Peyer's patch (tissue), 4 donors: ENCODE measurements around the gene LPAR2. TPM values are rescaled to one million over a fixed set of nuclear protein-coding genes. Genes with fewer than 3 reads are reported as not detected.
A peak's percentile ranks its signal among the peaks of the same experiment; 100 is the strongest.

Experiments used
- DNase-seq, 3 donors: peaks; one replicate each; pipeline ENCODE4 v3.0.0-alpha.2; 2017 to 2019
- H3K27ac ChIP-seq, 4 donors: fragments of 200-600 bp; sonication (generic); one replicate each; pipeline ENCODE4 v1.5.1; 2016 to 2019
- H3K27me3 ChIP-seq, 2 donors: fragments of 200-600 bp; sonication (generic); one replicate each; pipeline ENCODE4 v1.5.1; 2019
- H3K36me3 ChIP-seq, 3 donors: fragments of 200-600 bp; sonication (generic); one replicate each; pipeline ENCODE4 v1.5.1; 2016 to 2019
- H3K4me1 ChIP-seq, 4 donors: fragments of 200-600 bp; sonication (generic); one replicate each; pipeline ENCODE4 v1.5.1; 2016 to 2019
- H3K4me3 ChIP-seq, 4 donors: fragments of 200-600 bp; sonication (generic); 1 replicate in 3 of 4; 2 replicates in 1 of 4; pipeline ENCODE4 v1.5.1; 2016 to 2019; ENCODE audit warnings: mild to moderate bottlenecking in 1 of 4
- H3K9me3 ChIP-seq, 4 donors: fragments of 200-600 bp; sonication (generic); one replicate each; pipeline ENCODE4 v1.5.1; 2016 to 2019; ENCODE audit warnings: mild to moderate bottlenecking in 1 of 4
- POLR2A ChIP-seq, 2 donors: fragments of 450-650 bp; IDR thresholded peaks; one replicate each; pipeline ENCODE4 v1.5.1; 2017; ENCODE audit warnings: antibody characterized with exemption in 2 of 2, mild to moderate bottlenecking in 2 of 2, moderate library complexity in 2 of 2
- total RNA-seq, 4 donors: library from RNA; depleted of rRNA; stranded (reverse); fragments of >200 nt; gene quantifications; one replicate each; pipeline ENCODE4 v1.1.0, GENCODE V29; 2016
- TF ChIP-seq, protein P1 (sequence below), 6 experiments: fragments of 450-650 bp in 4 of 6; fragments of 200-600 bp in 2 of 6; sonication (generic) in 1 of 6; IDR thresholded peaks; one replicate each; pipeline ENCODE4 v1.5.1; 2017 to 2019; ENCODE audit warnings: antibody characterized with exemption in 6 of 6, mild to moderate bottlenecking in 3 of 6, moderate library complexity in 1 of 6

Gene LPAR2
- total RNA-seq = 10 to 100 TPM; 14.9 to 44.2 (median 34.6) TPM

DNA sequence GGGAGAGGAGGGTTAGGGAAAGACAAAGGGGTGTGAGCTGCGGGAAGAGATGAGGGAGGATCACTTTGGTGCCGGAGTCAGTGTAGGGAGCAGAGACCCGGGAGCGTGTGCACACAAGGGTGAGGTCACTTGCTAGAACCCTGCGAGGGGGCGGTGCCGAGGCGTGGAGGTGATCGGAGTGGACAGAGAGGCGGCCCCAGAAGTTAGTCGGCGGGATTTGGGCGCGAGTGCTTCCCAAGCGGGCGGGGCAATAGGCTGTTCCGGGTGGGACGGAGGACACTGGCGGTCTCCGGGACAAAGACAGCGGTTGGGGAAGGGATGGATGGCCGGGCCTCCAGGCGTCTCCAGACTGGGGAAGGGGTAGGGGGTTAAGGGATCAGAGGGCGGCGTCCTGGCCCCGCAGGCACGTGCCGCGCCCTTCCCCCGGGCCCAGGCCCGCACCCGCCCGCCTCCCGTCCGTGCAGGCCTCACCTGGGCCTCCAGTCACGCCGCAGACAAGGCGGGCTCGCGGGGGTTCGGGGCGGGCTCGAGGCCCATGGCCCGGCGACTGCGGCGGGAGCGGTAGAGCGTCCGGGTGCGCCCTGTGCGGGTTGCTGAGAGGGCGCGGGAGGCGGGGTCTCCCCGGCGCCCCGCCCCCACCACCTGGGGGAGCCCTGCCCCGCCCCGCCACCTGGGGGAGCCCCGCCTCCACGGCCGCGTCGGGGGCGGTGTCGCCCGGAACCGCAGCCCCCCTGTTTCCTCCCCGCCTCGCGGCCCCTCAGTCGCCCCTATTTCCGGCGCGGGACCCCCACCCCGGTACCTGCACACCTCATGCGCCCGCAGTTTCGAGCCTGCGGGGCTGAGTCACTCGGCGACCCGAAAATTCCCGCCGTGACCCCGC lies at the start of gene LPAR2:
Gene LPAR2 (minus strand): TSS at position 600 of the 880 bp plus-strand sequence. CDS start 945 bp downstream, outside the sequence.
- DNase-seq = peak; percentile 83 to 90 (median 84)
- Histone ChIP-seq H3K4me1 (peaks cover 0 to 11% (median 3%) of the 10 kb centered on the region in 4 donors), H3K9me3 (no peaks in the 10 kb centered on the region), H3K27ac (peak within 1 kb of the TSS; percentile 81 to 93 (median 86)), H3K36me3 (no peaks in the 10 kb centered on the region), H3K4me3 (peak within 1 kb of the TSS; percentile 58 to 88 (median 78)), H3K27me3 (no peaks in the 10 kb centered on the region)
- TF ChIP-seq POLR2A (IDR thresholded peaks at IDR 0.05) = peak; percentile 40 to 44
- TF ChIP-seq, protein P1, sequence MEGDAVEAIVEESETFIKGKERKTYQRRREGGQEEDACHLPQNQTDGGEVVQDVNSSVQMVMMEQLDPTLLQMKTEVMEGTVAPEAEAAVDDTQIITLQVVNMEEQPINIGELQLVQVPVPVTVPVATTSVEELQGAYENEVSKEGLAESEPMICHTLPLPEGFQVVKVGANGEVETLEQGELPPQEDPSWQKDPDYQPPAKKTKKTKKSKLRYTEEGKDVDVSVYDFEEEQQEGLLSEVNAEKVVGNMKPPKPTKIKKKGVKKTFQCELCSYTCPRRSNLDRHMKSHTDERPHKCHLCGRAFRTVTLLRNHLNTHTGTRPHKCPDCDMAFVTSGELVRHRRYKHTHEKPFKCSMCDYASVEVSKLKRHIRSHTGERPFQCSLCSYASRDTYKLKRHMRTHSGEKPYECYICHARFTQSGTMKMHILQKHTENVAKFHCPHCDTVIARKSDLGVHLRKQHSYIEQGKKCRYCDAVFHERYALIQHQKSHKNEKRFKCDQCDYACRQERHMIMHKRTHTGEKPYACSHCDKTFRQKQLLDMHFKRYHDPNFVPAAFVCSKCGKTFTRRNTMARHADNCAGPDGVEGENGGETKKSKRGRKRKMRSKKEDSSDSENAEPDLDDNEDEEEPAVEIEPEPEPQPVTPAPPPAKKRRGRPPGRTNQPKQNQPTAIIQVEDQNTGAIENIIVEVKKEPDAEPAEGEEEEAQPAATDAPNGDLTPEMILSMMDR (IDR thresholded peaks at IDR 0.05) = peak in 2 of 6 experiments; percentile 28 to 36

DNA sequence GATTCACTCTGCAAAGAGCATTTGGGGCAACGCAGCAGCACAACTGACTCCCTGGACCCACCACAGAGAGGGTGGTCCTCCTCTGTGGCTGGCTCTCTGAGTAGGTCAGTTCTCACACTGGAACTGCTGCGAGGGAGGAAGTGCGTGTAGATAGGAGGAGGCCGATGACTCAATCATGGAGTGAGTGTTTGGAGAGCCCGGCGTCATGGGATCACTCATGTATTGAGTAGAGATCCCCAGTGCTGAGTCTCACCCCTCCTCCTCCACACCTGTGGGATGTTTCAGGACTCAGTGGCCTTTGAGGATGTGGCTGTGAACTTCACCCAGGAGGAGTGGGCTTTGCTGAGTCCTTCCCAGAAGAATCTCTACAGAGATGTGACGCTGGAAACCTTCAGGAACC lies 49.6 kb upstream of the LPAR2 start:
- DNase-seq = peak in 1 of 3 donors; percentile 13
- H3K4me1 ChIP-seq = no peaks in the 10 kb centered on the region
- peaks cover 0 to 89% (median 0%) of the 10 kb centered on the region in 3 donors for H3K36me3 ChIP-seq
- no peak overlapping the region for H3K4me3 ChIP-seq
- TF ChIP-seq, protein P1 (IDR thresholded peaks at IDR 0.05) = no peak
- no peak for TF ChIP-seq POLR2A (IDR thresholded peaks at IDR 0.05)
- no peak overlapping the region for H3K27ac ChIP-seq
- no peaks in the 10 kb centered on the region for H3K27me3 ChIP-seq
- peaks cover 0 to 46% (median 11%) of the 10 kb centered on the region in 4 donors for H3K9me3 ChIP-seq

DNA sequence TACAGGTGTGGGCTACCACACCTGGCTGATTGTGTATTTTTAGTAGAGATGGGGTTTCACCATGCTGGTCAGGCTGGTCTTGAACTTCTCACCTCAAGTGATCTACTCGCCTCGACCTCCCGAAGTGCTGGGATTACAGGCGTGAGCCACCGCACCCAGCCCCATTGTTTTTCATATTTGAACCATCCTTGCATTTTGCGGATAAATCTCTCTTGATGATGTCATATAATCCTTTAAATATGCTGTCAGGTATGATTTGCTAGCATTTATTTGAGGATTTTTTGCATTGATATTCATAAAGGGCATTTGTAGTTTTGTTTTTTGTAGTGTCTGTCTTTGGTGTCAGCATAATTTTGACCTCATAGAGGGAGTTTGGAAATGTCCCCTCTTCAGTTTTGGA lies 46.3 kb upstream of the LPAR2 start:
- peaks cover 0 to 24% (median 2%) of the 10 kb centered on the region in 4 donors for H3K9me3 ChIP-seq

DNA sequence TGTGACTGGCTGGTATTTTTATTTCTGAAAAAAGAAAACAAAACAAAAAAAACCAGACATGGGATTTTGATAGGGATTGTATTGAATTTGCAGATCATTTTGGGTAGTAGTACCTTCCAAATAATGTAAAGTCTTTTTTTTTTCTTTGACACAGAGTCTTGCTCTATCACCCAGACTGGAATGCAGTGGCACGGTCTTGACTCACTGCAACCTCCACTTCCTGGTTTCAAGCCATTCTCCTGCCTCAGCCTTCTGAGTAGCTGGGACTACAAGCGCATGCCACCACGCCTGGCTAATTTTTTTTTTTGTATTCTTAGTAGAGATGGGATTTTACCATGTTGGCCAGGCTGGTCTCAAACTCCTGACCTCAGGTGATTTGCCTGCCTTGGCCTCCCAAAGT lies 44.8 kb upstream of the LPAR2 start:
- H3K4me3 ChIP-seq = no peak overlapping the region
- no peak overlapping the region for H3K27ac ChIP-seq
- no peaks in the 10 kb centered on the region for H3K27me3 ChIP-seq
- peaks cover 0 to 58% (median 0%) of the 10 kb centered on the region in 3 donors for H3K36me3 ChIP-seq
- peak in 1 of 3 donors; percentile 24 for DNase-seq
- H3K4me1 ChIP-seq = peaks cover 0 to 8% (median 1%) of the 10 kb centered on the region in 4 donors
- peaks cover 0 to 11% (median 0%) of the 10 kb centered on the region in 4 donors for H3K9me3 ChIP-seq
- TF ChIP-seq POLR2A (IDR thresholded peaks at IDR 0.05) = no peak
- TF ChIP-seq, protein P1 (IDR thresholded peaks at IDR 0.05) = no peak

More for the DNA sequence above, 46.3 kb upstream of the LPAR2 start:
- TF ChIP-seq, protein P1 (IDR thresholded peaks at IDR 0.05) = no peak
- no peak for TF ChIP-seq POLR2A (IDR thresholded peaks at IDR 0.05)
- DNase-seq = no peak
- H3K36me3 ChIP-seq = peaks cover 0 to 73% (median 0%) of the 10 kb centered on the region in 3 donors
- H3K27ac ChIP-seq = no peak overlapping the region
- H3K27me3 ChIP-seq = no peaks in the 10 kb centered on the region
- H3K4me3 ChIP-seq = no peak overlapping the region
- peaks cover 0 to 7% (median 0%) of the 10 kb centered on the region in 4 donors for H3K4me1 ChIP-seq

DNA sequence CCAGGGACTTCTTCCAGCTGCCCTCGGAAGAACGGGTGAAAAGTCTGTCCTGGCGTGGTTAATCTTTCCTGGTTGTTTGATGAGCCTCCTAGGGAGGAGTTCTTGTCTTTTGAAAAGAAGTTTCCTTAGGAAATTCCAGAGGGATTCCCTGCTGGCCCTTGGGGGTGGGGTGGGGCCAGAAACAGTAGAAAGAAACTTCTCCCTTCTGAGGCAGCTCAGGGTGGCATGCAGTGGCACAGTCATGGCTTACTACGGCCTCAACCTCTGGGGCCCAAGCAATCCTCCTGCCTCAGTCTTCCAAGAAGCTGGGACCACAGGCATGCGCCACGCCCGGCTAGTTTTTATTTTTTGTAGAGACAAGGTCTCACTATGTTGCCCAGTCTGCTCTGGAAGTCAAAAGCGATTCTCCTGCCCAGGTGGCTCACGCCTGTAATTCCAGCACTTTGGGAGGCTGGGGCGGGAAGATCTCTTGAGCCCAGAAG lies 42.1 kb upstream of the LPAR2 start:
- Histone ChIP-seq H3K27me3 (no peaks in the 10 kb centered on the region), H3K4me3 (peak overlapping the region; percentile 81 to 99 (median 92)), H3K4me1 (peaks cover 0 to 9% (median 4%) of the 10 kb centered on the region in 4 donors), H3K27ac (peak overlapping the region in 1 of 4 donors; percentile 98), H3K36me3 (peaks cover 0 to 31% (median 0%) of the 10 kb centered on the region in 3 donors), H3K9me3 (no peaks in the 10 kb centered on the region)
- no peak for TF ChIP-seq POLR2A (IDR thresholded peaks at IDR 0.05)
- TF ChIP-seq, protein P1 (IDR thresholded peaks at IDR 0.05) = no peak
- peak in 1 of 3 donors; percentile 44 for DNase-seq
